Endothelial cell of umbilical vein (primary cell): ENCODE results near the gene PNPLA5. TPM values are rescaled to one million over a fixed set of nuclear protein-coding genes. Genes with fewer than 3 reads are reported as not detected.

ENCODE experiments used
- BruUV-seq: library from RNA; stranded (reverse); fragments of 400-500 nt; replicated peaks from 2 replicates; lab custom pipeline; 2021; lab: Mats Ljungman, UMichigan
- CTCF ChIA-PET: fragments of 300-600, 350-600 bp; sonication (Branson Sonifier 250); formaldehyde crosslinking; loops from one replicate; lab custom pipeline; 2021; ENCODE audit warnings: antibody characterized with exemption, inconsistent platforms; lab: Charles Lee
- POLR2A ChIA-PET: fragments of 300-600, 350-600 bp; sonication (Branson Sonifier 250); formaldehyde crosslinking; loops from one replicate; lab custom pipeline; 2021; ENCODE audit warnings: antibody characterized with exemption, inconsistent platforms; lab: Charles Lee
- DNase-seq: peaks from one replicate; pipeline ENCODE4 v3.0.0-alpha.2; 2011; ENCODE audit warnings: low read depth, low spot score
- FAIRE-seq: peaks from 2 replicates; lab custom pipeline; 2011; peaks lifted over from hg19 to GRCh38; lab: Jason Lieb, UNC
- H2AFZ ChIP-seq: 2 replicates; pipeline ENCODE4 v1.6.0; 2012; ENCODE audit warnings: low read depth, low read length, control low read depth, inconsistent platforms
- H3K27ac ChIP-seq: 2 replicates; pipeline ENCODE4 v1.5.1; 2011; ENCODE audit warnings: low read depth, mild to moderate bottlenecking, control low read depth, low read length, moderate library complexity; ENCODE audit not compliant: insufficient read depth
- H3K27me3 ChIP-seq, 2 experiments: 2 replicates each; pipeline versions ENCODE4 v1.6.0 to v1.6.1; 2011; ENCODE audit warnings: low read length in 2 of 2, mixed read lengths in 1 of 2; ENCODE audit not compliant: control insufficient read depth in 2 of 2, insufficient read depth in 2 of 2
- H3K36me3 ChIP-seq, 2 experiments: 2 replicates in 1 of 2; 3 replicates in 1 of 2; pipeline ENCODE4 v1.5.1; 2011; ENCODE audit warnings: low read length in 2 of 2, mild to moderate bottlenecking in 1 of 2, moderate library complexity in 1 of 2; ENCODE audit not compliant: control insufficient read depth in 2 of 2, insufficient read depth in 2 of 2; ENCODE audit errors: extremely low read depth in 1 of 2
- H3K4me1 ChIP-seq: 3 replicates; pipeline ENCODE4 v1.5.1; 2011; ENCODE audit warnings: mild to moderate bottlenecking, low read length; ENCODE audit not compliant: control insufficient read depth, insufficient read depth; ENCODE audit errors: extremely low read depth
- H3K4me2 ChIP-seq: 2 replicates; pipeline ENCODE4 v1.6.1; 2011; ENCODE audit warnings: low read length, control low read depth, mixed read lengths; ENCODE audit not compliant: insufficient read depth
- H3K4me3 ChIP-seq, 3 experiments: fragments of 200-600 bp in 1 of 3; sonication (generic), shearing (Covaris generic) in 1 of 3; replicated peaks in 1 of 3; 2 replicates each; pipeline ENCODE4 v1.5.1; 2011 to 2016; ENCODE audit warnings: control low read depth in 3 of 3, low read length in 3 of 3, mild to moderate bottlenecking in 2 of 3, inconsistent platforms in 1 of 3, low read depth in 1 of 3, moderate library complexity in 1 of 3; ENCODE audit not compliant: insufficient read depth in 1 of 3
- H3K79me2 ChIP-seq: 2 replicates; pipeline ENCODE4 v1.6.0; 2012; ENCODE audit warnings: low read length, inconsistent platforms; ENCODE audit not compliant: control insufficient read depth, insufficient read depth
- H3K9ac ChIP-seq: replicated peaks from 2 replicates; pipeline ENCODE3; 2011; ENCODE audit warnings: low read length, control low read depth; ENCODE audit not compliant: insufficient read depth; ENCODE audit errors: extremely low read depth
- H3K9me1 ChIP-seq: replicated peaks from 3 replicates; pipeline ENCODE4 v1.6.0; 2011; ENCODE audit warnings: mild to moderate bottlenecking, low read length; ENCODE audit not compliant: control insufficient read depth, insufficient read depth; ENCODE audit errors: extremely low read depth
- H3K9me3 ChIP-seq: replicated peaks from 2 replicates; pipeline ENCODE4 v1.5.1; 2012; ENCODE audit warnings: low read length, inconsistent platforms; ENCODE audit not compliant: control insufficient read depth, insufficient read depth
- H4K20me1 ChIP-seq: replicated peaks from 2 replicates; pipeline ENCODE3; 2011; ENCODE audit warnings: mild to moderate bottlenecking, low read length; ENCODE audit not compliant: control insufficient read depth, insufficient read depth; ENCODE audit errors: extremely low read depth
- CTCF ChIP-seq, 2 donors: IDR thresholded peaks; 1 replicate in 1 of 2; 2 replicates in 1 of 2; pipeline ENCODE4 v1.5.1; 2011; ENCODE audit warnings: low read length in 2 of 2, mild to moderate bottlenecking in 2 of 2, moderate library complexity in 2 of 2, control low read depth in 1 of 2, inconsistent platforms in 1 of 2, low read depth in 1 of 2; ENCODE audit not compliant: insufficient read depth in 1 of 2; ENCODE audit errors: extremely low read depth in 1 of 2
- EZH2 ChIP-seq: IDR thresholded peaks from 2 replicates; pipeline ENCODE4 v1.6.1; 2012; ENCODE audit warnings: borderline replicate concordance, low read depth, mild to moderate bottlenecking, moderate library complexity, low read length, inconsistent platforms; ENCODE audit not compliant: severe bottlenecking
- FOS ChIP-seq: IDR thresholded peaks from 2 replicates; pipeline ENCODE4 v1.6.1; 2011; ENCODE audit warnings: mild to moderate bottlenecking, low read length, moderate library complexity, borderline replicate concordance; ENCODE audit not compliant: insufficient read depth
- MAX ChIP-seq: IDR thresholded peaks from 2 replicates; pipeline ENCODE4 v1.6.1; 2011; ENCODE audit not compliant: insufficient read depth, insufficient read length
- MYC ChIP-seq: IDR thresholded peaks from one replicate; pipeline ENCODE4 v1.6.1; 2011; ENCODE audit warnings: mild to moderate bottlenecking, low read depth, low read length
- POLR2AphosphoS5 ChIP-seq: IDR thresholded peaks from 2 replicates; pipeline ENCODE4 v1.6.1; 2012; ENCODE audit warnings: low read depth, mild to moderate bottlenecking, control low read depth, low read length, moderate library complexity; ENCODE audit not compliant: insufficient read depth
- dilution Hi-C: fragments of 300-500 bp; cut with MboI; formaldehyde crosslinking; loops from one replicate; pipeline ENCODE4 v1.15.0; 2019; ENCODE audit warnings: low sequenced_read_pairs; ENCODE audit not compliant: extremely low pct_ligation_motif_present
- intact Hi-C: fragments of 100-400 bp; cut with micrococcal nuclease; formaldehyde crosslinking; loops from one replicate; pipeline ENCODE4 v1.10.0; 2022
- polyA plus RNA-seq, 4 experiments: library from polyadenylated mRNA; depleted of rRNA in 3 of 4; stranded (reverse) in 3 of 4; unstranded in 1 of 4; fragments of >200 nt; gene quantifications; 2 replicates each; pipeline versions ENCODE4 v1.2.1 to v1.2.3, GENCODE V29; 2011 to 2012; ENCODE audit warnings: missing spikeins in 1 of 4
- total RNA-seq: library from RNA; stranded (reverse); gene quantifications from 2 replicates; pipeline ENCODE4 v1.2.3, GENCODE V29; 2021

PNPLA5 gene
- total and polyA plus RNA-seq, 2 donors (not counting 3 experiments of a cell fraction or from before 2014, with no cell fraction given): not detected

- no peaks in the 10 kb centered on the region for H3K9me1 ChIP-seq
- BruUV-seq: no TSS peak
- no peak for TF ChIP-seq MAX
- TF ChIP-seq FOS: no peak
- no peak for TF ChIP-seq MYC
- no peak for TF ChIP-seq CTCF (IDR thresholded peaks at IDR 0.05; ENCODE audit: extremely low read depth in 1 of 2, insufficient read depth in 1 of 2, low read depth in 1 of 2, low read length in 2 of 2)
- no peak for TF ChIP-seq POLR2AphosphoS5
- no peak for TF ChIP-seq EZH2
- H3K9ac ChIP-seq: no peak overlapping the region
- FAIRE-seq: no peak
- dilution Hi-C loops: no loop called here
- H3K4me1 ChIP-seq: no peaks in the 10 kb centered on the region
- ChIA-PET CTCF (interaction anchor here (1.4 to 2.1 kb wide), 3 partner anchors 9 to 17 kb away, joined by 3 to 11 read pairs (median 8); no protein-coding TSS in a partner anchor), POLR2A (no interaction called here)
- intact Hi-C loops: no loop called here
- no peaks in the 10 kb centered on the region for H3K79me2 ChIP-seq
- no peaks in the 10 kb centered on the region for H4K20me1 ChIP-seq
- H2AFZ ChIP-seq: no peak overlapping the region
- H3K36me3 ChIP-seq: no peaks in the 10 kb centered on the region
- H3K27ac ChIP-seq: no peak overlapping the region
- H3K4me3 ChIP-seq: no peak overlapping the region
- peaks cover 16 to 31% of the 10 kb centered on the region in 2 experiments for H3K27me3 ChIP-seq
- no peak for DNase-seq
- H3K9me3 ChIP-seq: no peaks in the 10 kb centered on the region
- H3K4me2 ChIP-seq: no peak overlapping the region
These were observed 2.3 kb upstream of the PNPLA5 start for GRCh38 chr22:43894122-43894521.
